Activated CD4-positive, CD25-positive, alpha-beta regulatory T cell treated with anti-CD3 and anti-CD28 coated beads, Interleukin-2, amount 50 U/mL, for 24 hours (primary cell): Measurements from ENCODE around the gene COL5A1.
"Not testable (repeated sequence)": the region's sequence is repeated elsewhere in the genome, so short reads cannot be mapped to it uniquely, and the experiment has no call there.

Experiments
- ATAC-seq, 2 donors: fragments of 150-1000 bp; cut with Tn5 transposase; one replicate each; pipeline ENCODE4 v1.10.0; 2021; ENCODE audit warnings: mild to moderate bottlenecking in 1 of 2, moderate library complexity in 1 of 2

COL5A1 gene

GRCh38 chr9:134658378-134658955 is 16.9 kb downstream of the COL5A1 start:
- no peak for ATAC-seq

- ATAC-seq, result no peak
Measured at GRCh38 chr9:134659688-134660131, 18.1 kb downstream of the COL5A1 start.

GRCh38 chr9:134660407-134660806 is 18.8 kb downstream of the COL5A1 start:
- ATAC-seq, result no peak

- no peak for ATAC-seq
Measured at GRCh38 chr9:134661299-134661698, 19.7 kb downstream of the COL5A1 start.

- ATAC-seq, result no peak
Measured at GRCh38 chr9:134661791-134662142, 20.2 kb downstream of the COL5A1 start.

GRCh38 chr9:134662143-134662876 is 20.7 kb downstream of the COL5A1 start:
- no peak for ATAC-seq

- ATAC-seq, result no peak
Measured at GRCh38 chr9:134663084-134663483, 21.5 kb downstream of the COL5A1 start.

GRCh38 chr9:134663753-134664415 is 22.3 kb downstream of the COL5A1 start:
- no peak for ATAC-seq

- no peak for ATAC-seq
Measured at GRCh38 chr9:134664446-134664845, 22.8 kb downstream of the COL5A1 start.

- ATAC-seq, result no peak
Measured at GRCh38 chr9:134666208-134666607, 24.6 kb downstream of the COL5A1 start.

GRCh38 chr9:134666831-134667230 is 25.2 kb downstream of the COL5A1 start:
- ATAC-seq, result peak in 1 of 2 donors; percentile 43

- ATAC-seq, result not testable (repeated sequence)
Measured at GRCh38 chr9:134668977-134669376, 27.4 kb downstream of the COL5A1 start.

GRCh38 chr9:134669399-134669955 is 27.9 kb downstream of the COL5A1 start:
- ATAC-seq, result no peak

- no peak for ATAC-seq
Measured at GRCh38 chr9:134670042-134670525, 28.5 kb downstream of the COL5A1 start.

- ATAC-seq, result no peak
Measured at GRCh38 chr9:134670851-134671281, 29.3 kb downstream of the COL5A1 start.

GRCh38 chr9:134671341-134672113 is 29.9 kb downstream of the COL5A1 start:
- no peak for ATAC-seq

- ATAC-seq, result no peak
Measured at GRCh38 chr9:134676361-134676760, 34.8 kb downstream of the COL5A1 start.

GRCh38 chr9:134676886-134677285 is 35.3 kb downstream of the COL5A1 start:
- ATAC-seq, result no peak

- ATAC-seq, result no peak
Measured at GRCh38 chr9:134677743-134678142, 36.1 kb downstream of the COL5A1 start.

- no peak for ATAC-seq
Measured at GRCh38 chr9:134678206-134678605, 36.6 kb downstream of the COL5A1 start.

GRCh38 chr9:134678666-134679443 is 37.3 kb downstream of the COL5A1 start:
- no peak for ATAC-seq
